PC-3 (cell line): ENCODE results near the gene RGS3. TPM values are rescaled to one million over a fixed set of nuclear protein-coding genes. Genes with fewer than 3 reads are reported as not detected.

Experiments
- ATAC-seq: fragments of 200-7000 bp; cut with Tn5 transposase; 2 replicates; pipeline ENCODE4 v1.9.1; 2020; ENCODE audit warnings: mild to moderate bottlenecking, moderate library complexity
- BruUV-seq: library from RNA; stranded (reverse); fragments of 400-500 nt; replicated peaks from 2 replicates; lab custom pipeline; 2021; lab: Mats Ljungman, UMichigan
- CTCF ChIA-PET: fragments of 300-600 bp; sonication (Branson Sonifier 250); formaldehyde crosslinking; loops from one replicate; lab custom pipeline; 2022; ENCODE audit warnings: antibody characterized with exemption; lab: Charles Lee
- POLR2A ChIA-PET: fragments of 300-600 bp; sonication (Branson Sonifier 250); formaldehyde crosslinking; loops from one replicate; lab custom pipeline; 2022; ENCODE audit warnings: antibody characterized with exemption; ENCODE audit not compliant: unreplicated experiment; lab: Charles Lee
- DNase-seq: peaks from one replicate; pipeline ENCODE4 v3.0.0-alpha.2; 2015
- H2AFZ ChIP-seq: fragments of 300-600 bp; sonication (generic); 2 replicates; pipeline ENCODE4 v1.6.0; 2016; ENCODE audit warnings: antibody characterized with exemption, low read length
- H3F3A ChIP-seq: fragments of 300-600 bp; sonication (generic); one replicate; pipeline ENCODE4 v1.6.0; 2017; ENCODE audit warnings: antibody characterized with exemption, low read length, control low read depth, mild to moderate bottlenecking; ENCODE audit not compliant: unreplicated experiment
- H3K27ac ChIP-seq: fragments of 300-600 bp; sonication (generic); 2 replicates; pipeline ENCODE4 v1.5.1; 2016; ENCODE audit warnings: mild to moderate bottlenecking, low read length
- H3K27me3 ChIP-seq: fragments of 300-600 bp; sonication (generic); 2 replicates; pipeline ENCODE4 v1.6.1; 2016; ENCODE audit warnings: low read length, mixed read lengths
- H3K36me3 ChIP-seq: fragments of 300-600 bp; sonication (generic); 2 replicates; pipeline ENCODE4 v1.6.1; 2016; ENCODE audit warnings: low read depth, mixed run types, low read length, mixed read lengths
- H3K4me1 ChIP-seq: fragments of 300-600 bp; sonication (generic); 2 replicates; pipeline ENCODE4 v1.5.1; 2016; ENCODE audit warnings: low read length; ENCODE audit not compliant: insufficient read depth
- H3K4me2 ChIP-seq: fragments of 300-600 bp; sonication (generic); 2 replicates; pipeline ENCODE4 v1.6.0; 2016; ENCODE audit warnings: low read length
- H3K4me3 ChIP-seq: fragments of 300-600 bp; sonication (generic); 2 replicates; pipeline ENCODE4 v1.5.1; 2016; ENCODE audit warnings: mild to moderate bottlenecking, low read length, mixed read lengths
- H3K79me2 ChIP-seq: fragments of 300-600 bp; sonication (generic); 2 replicates; pipeline ENCODE4 v1.6.1; 2017; ENCODE audit warnings: low read length, mixed read lengths
- H3K9ac ChIP-seq: fragments of 300-600 bp; sonication (generic); 2 replicates; pipeline ENCODE4 v1.6.0; 2016; ENCODE audit warnings: mild to moderate bottlenecking, low read length
- H3K9me2 ChIP-seq: fragments of 300-600 bp; sonication (generic); replicated peaks from 2 replicates; pipeline ENCODE4 v1.6.1; 2016; ENCODE audit warnings: mixed run types, low read length, mixed read lengths
- H3K9me3 ChIP-seq: fragments of 300-600 bp; sonication (generic); 2 replicates; pipeline ENCODE4 v1.6.1; 2016; ENCODE audit warnings: low read length, mixed read lengths
- H4K20me1 ChIP-seq: fragments of 300-600 bp; sonication (generic); 2 replicates; pipeline ENCODE4 v1.6.1; 2016; ENCODE audit warnings: low read length, mixed read lengths
- EZH2 ChIP-seq: fragments of 300-600 bp; sonication (generic); IDR thresholded peaks from one replicate; pipeline ENCODE4 v1.6.1; 2017; ENCODE audit warnings: antibody characterized with exemption, mild to moderate bottlenecking, low read length; ENCODE audit not compliant: unreplicated experiment
- EZH2phosphoT487 ChIP-seq: fragments of 300-600 bp; sonication (generic); IDR thresholded peaks from 2 replicates; pipeline ENCODE4 v1.6.1; 2018; ENCODE audit warnings: mild to moderate bottlenecking, antibody characterized with exemption, low read length, borderline replicate concordance
- intact Hi-C: fragments of 100-400 bp; cut with micrococcal nuclease; formaldehyde crosslinking; loops from 2 replicates; pipeline ENCODE4 v1.9.0; 2023
- total RNA-seq: library from RNA; depleted of rRNA; stranded (reverse); fragments of >200 nt; gene quantifications from 2 replicates; pipeline ENCODE4 v1.2.3, GENCODE V29; 2014
- TF ChIP-seq, protein P1 (sequence below): fragments of 300-600 bp; sonication (generic); conservative IDR thresholded peaks from 2 replicates; pipeline ENCODE4 v1.5.1; 2017; ENCODE audit warnings: antibody characterized with exemption, low read depth, mild to moderate bottlenecking, low read length

The RGS3 gene
- total RNA-seq, 1 experiment from 2014 or later: 26.3 TPM

DNA sequence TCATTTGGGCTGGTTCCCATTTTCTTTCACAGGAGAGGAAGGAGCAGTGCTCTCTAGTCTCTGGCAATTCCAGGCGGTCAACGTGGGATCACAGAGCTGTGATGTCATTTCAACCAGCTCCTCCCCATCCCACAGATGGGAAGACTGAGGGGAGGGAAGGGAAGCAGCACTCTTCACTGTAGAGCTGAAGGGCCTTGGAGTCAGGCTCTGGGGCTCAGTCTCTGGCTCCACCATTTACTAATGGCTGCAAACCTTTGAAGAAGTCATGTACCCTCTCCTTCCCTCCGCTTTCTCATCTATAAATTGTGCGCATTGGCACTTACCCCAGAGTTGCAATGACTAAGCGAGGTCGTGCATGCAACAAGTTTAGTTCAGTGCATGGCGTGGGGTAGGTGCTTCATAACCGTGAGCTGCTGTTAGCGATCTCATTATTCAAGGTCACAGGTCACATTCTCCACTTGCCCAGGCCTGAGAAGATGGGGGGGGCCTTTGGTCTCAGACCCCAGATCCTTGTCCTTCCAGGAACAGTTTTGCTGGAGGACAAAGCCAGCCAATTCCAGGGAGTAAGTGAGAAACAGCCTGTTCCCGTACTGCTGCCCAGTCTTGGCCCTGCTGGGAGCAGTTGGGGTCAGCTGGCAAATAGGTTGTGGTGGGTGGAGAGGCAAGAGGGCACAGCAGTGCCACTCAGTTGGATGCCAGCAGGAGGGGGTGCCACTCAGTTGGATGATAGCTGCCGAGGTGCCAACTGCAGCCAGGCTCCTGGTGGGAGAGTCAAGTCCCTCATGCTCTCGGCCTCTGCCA, 136.7 kb downstream of the RGS3 start:
- H3F3A ChIP-seq: no peaks in the 10 kb centered on the region
- no peaks in the 10 kb centered on the region for H4K20me1 ChIP-seq
- no peak overlapping the region for H3K27ac ChIP-seq
- no TSS peak for BruUV-seq
- H3K9me2 ChIP-seq: no peaks in the 10 kb centered on the region
- POLR2A ChIA-PET: no interaction called here
- no peak overlapping the region for H3K4me2 ChIP-seq
- H2AFZ ChIP-seq: no peak overlapping the region
- no peaks in the 10 kb centered on the region for H3K4me1 ChIP-seq
- DNase-seq: no peak
- ATAC-seq: no peak
- no peaks in the 10 kb centered on the region for H3K36me3 ChIP-seq
- intact Hi-C loops: no loop called here
- H3K9me3 ChIP-seq: no peaks in the 10 kb centered on the region
- CTCF ChIA-PET: no interaction called here
- no peak overlapping the region for H3K9ac ChIP-seq
- H3K27me3 ChIP-seq: no peaks in the 10 kb centered on the region
- no peak for TF ChIP-seq EZH2phosphoT487
- TF ChIP-seq EZH2: no peak
- TF ChIP-seq, protein P1, sequence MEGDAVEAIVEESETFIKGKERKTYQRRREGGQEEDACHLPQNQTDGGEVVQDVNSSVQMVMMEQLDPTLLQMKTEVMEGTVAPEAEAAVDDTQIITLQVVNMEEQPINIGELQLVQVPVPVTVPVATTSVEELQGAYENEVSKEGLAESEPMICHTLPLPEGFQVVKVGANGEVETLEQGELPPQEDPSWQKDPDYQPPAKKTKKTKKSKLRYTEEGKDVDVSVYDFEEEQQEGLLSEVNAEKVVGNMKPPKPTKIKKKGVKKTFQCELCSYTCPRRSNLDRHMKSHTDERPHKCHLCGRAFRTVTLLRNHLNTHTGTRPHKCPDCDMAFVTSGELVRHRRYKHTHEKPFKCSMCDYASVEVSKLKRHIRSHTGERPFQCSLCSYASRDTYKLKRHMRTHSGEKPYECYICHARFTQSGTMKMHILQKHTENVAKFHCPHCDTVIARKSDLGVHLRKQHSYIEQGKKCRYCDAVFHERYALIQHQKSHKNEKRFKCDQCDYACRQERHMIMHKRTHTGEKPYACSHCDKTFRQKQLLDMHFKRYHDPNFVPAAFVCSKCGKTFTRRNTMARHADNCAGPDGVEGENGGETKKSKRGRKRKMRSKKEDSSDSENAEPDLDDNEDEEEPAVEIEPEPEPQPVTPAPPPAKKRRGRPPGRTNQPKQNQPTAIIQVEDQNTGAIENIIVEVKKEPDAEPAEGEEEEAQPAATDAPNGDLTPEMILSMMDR: no peak
- H3K79me2 ChIP-seq: no peaks in the 10 kb centered on the region
- H3K4me3 ChIP-seq: no peak overlapping the region

DNA sequence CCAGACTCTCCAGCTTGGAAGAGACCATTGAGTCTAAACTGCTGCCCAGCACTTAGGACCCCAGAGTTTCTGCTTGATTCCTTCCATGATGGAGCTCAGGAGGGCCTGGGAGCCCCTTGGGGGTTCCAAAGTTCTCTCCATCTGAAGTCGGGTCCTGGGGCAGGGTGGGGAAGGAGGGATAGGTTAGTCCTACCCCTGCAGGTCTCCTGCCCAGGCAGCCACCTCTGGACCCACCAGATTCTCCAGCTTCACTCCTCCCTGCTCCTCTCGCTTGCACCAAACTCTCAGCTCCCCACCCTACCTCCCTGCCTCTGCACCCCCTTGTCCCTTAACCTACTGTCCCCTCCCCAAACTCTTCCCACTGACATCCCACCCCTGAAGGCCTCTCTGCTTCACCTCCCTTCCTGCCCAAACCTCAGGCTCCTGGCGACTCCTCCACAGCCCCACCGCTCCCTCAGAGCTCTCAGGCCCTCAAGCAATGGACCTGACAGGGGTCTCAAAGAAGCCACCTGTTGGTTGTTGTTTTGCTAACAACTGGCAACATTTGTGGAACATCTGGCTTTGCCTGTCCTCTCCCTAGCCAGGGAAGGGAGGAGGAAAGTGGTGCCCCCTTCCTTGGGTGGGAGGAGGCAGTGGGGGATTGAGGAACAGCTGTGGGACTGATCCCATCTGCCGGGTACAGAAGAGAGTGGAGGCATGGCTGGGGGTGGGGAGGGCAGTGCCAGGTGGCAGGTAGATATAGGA, 137.5 kb downstream of the RGS3 start:
- H3K9ac ChIP-seq: no peak overlapping the region

More for the DNA sequence above, 137.5 kb downstream of the RGS3 start:
- POLR2A ChIA-PET: no interaction called here
- Histone ChIP-seq H3K4me1 (no peaks in the 10 kb centered on the region), H3K4me3 (no peak overlapping the region), H3K27ac (no peak overlapping the region), H3K27me3 (no peaks in the 10 kb centered on the region), H3K36me3 (no peaks in the 10 kb centered on the region), H2AFZ (no peak overlapping the region), H3K9me3 (no peaks in the 10 kb centered on the region), H3F3A (no peaks in the 10 kb centered on the region), H3K79me2 (no peaks in the 10 kb centered on the region), H4K20me1 (no peaks in the 10 kb centered on the region), H3K9me2 (no peaks in the 10 kb centered on the region), H3K4me2 (no peak overlapping the region)
- BruUV-seq: no TSS peak
- no peak for ATAC-seq
- TF ChIP-seq EZH2: no peak
- TF ChIP-seq EZH2phosphoT487: no peak
- TF ChIP-seq, protein P1: no peak
- DNase-seq: no peak
- intact Hi-C loops: no loop called here
- CTCF ChIA-PET: no interaction called here
